GM12878 (cell line): ENCODE results near the gene HIBCH.

Source experiments
- DPF2 ChIP-seq: fragments of 450-650 bp; IDR thresholded peaks from 2 replicates; pipeline ENCODE4 v1.6.1; 2017; ENCODE audit warnings: mild to moderate bottlenecking
- MEF2A ChIP-seq: IDR thresholded peaks from 2 replicates; pipeline ENCODE4 v1.6.1; 2011; ENCODE audit warnings: low read depth, mild to moderate bottlenecking, low read length, moderate library complexity; ENCODE audit not compliant: insufficient read depth
- POLR2AphosphoS5 ChIP-seq: IDR thresholded peaks from 2 replicates; pipeline ENCODE4 v1.6.1; 2011; ENCODE audit warnings: mild to moderate bottlenecking, low read length, inconsistent platforms
- SUZ12 ChIP-seq: fragments of 200-600 bp; sonication (generic); IDR thresholded peaks from one replicate; pipeline ENCODE4 v1.6.1; 2018; ENCODE audit warnings: antibody characterized with exemption, mild to moderate bottlenecking; ENCODE audit not compliant: unreplicated experiment

DNA sequence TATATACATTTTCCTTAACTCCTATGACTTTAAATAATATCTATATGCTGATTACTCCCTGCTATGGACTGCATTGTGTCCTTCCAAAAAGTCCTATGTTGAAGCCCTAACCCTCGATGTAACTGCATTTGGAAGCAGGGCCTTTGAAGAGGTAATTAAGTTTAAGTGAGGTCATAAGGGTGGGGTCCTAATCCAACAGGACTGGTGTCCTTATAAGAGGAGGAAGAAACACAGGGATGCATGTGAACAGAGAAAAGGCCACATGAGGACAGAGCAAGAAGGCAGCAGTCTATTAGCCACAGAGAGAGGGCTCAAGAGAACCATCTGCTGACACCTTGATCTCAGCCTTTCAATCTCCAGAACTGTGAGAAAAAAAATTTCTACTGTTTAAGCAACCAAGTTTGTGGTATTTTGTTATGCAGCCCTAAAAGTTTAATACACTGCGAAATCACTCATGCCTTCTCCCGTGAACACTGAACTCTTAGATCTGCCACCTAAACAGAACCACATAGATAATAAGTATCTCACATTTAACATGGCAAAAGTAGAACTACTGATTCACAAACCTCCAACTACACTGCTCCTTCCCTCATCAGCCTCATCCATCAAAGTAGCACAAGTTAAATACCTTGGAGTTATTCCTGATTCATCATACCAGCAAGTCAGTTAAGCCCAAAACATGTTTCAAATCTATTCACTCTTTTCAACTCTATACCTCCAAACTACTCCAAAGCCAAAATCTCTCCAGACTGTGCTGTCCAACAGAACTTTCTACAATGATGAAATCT, 65.4 kb downstream of the HIBCH start:
- TF ChIP-seq DPF2 (no peak), MEF2A (no peak), SUZ12 (no peak), POLR2AphosphoS5 (no peak)
